Esophagus squamous epithelium (tissue), 5 donors: ENCODE data around the gene HNRNPH1. TPM values are rescaled to one million over a fixed set of nuclear protein-coding genes. Genes with fewer than 3 reads are reported as not detected.
A peak's percentile ranks its signal among the peaks of the same experiment; 100 is the strongest.

Experiments used
- DNase-seq: peaks from one replicate; lab custom pipeline; 2025; lab: John Stamatoyannopoulos, UW
- H3K27ac ChIP-seq, 4 donors: fragments of 200-600 bp; sonication (generic); one replicate each; pipeline ENCODE4 v1.5.1; 2016 to 2019; ENCODE audit warnings: mild to moderate bottlenecking in 1 of 4
- H3K27me3 ChIP-seq, 4 donors: fragments of 200-600 bp; sonication (generic); 1 replicate in 3 of 4; 2 replicates in 1 of 4; pipeline versions ENCODE4 v1.5.1 to v1.6.0; 2017 to 2021; ENCODE audit warnings: antibody characterized with exemption in 1 of 4
- H3K36me3 ChIP-seq, 3 donors: fragments of 200-600 bp; sonication (generic); one replicate each; pipeline ENCODE4 v1.5.1; 2016 to 2019
- H3K4me1 ChIP-seq, 3 donors: fragments of 200-600 bp; sonication (generic); one replicate each; pipeline ENCODE4 v1.5.1; 2017 to 2019
- H3K4me3 ChIP-seq, 4 donors: fragments of 200-600 bp; sonication (generic); 1 replicate in 3 of 4; 2 replicates in 1 of 4; pipeline ENCODE4 v1.5.1; 2016 to 2019; ENCODE audit warnings: mild to moderate bottlenecking in 2 of 4, moderate library complexity in 1 of 4
- H3K9me3 ChIP-seq, 3 donors: fragments of 200-600 bp; sonication (generic); one replicate each; pipeline ENCODE4 v1.5.1; 2016 to 2019
- CTCF ChIP-seq, 6 experiments: fragments of 450-650 bp in 4 of 6; fragments of 200-600 bp in 2 of 6; sonication (generic) in 2 of 6; IDR thresholded peaks; one replicate each; pipeline ENCODE4 v1.5.1; 2016 to 2019; ENCODE audit warnings: antibody characterized with exemption in 6 of 6, mild to moderate bottlenecking in 4 of 6, moderate library complexity in 4 of 6
- POLR2A ChIP-seq, 4 donors: fragments of 450-650 bp; IDR thresholded peaks; one replicate each; pipeline ENCODE4 v1.6.1; 2017; ENCODE audit warnings: antibody characterized with exemption in 4 of 4, mild to moderate bottlenecking in 4 of 4, moderate library complexity in 3 of 4
- WGBS, 2 donors: methylation state at CpG; one replicate each; pipeline ENCODE4 v1.1.5; 2018; 5-methylcytosine and 5-hydroxymethylcytosine counted together
- intact Hi-C: fragments of 100-400 bp; cut with DNase I; formaldehyde crosslinking; loops from one replicate; pipeline ENCODE4 v1.15.0; 2022
- total RNA-seq, 4 donors: library from RNA; depleted of rRNA; stranded (reverse); fragments of >200 nt; gene quantifications; one replicate each; pipeline ENCODE4 v1.1.0, GENCODE V29; 2016
- donor health status: DM: yes; HTN: yes; CAD: no.

Gene HNRNPH1
- total RNA-seq, 4 donors from 2014 or later = 209 to 645 (median 383) TPM

- Histone ChIP-seq H3K9me3 (no peaks in the 10 kb centered on the region), H3K36me3 (peaks cover 6 to 26% (median 11%) of the 10 kb centered on the region in 3 donors), H3K27me3 (no peaks in the 10 kb centered on the region), H3K27ac (peak overlapping the region; percentile 99 to 100 (median 100)), H3K4me3 (peak overlapping the region in 1 of 4 donors; percentile 99), H3K4me1 (peaks cover 26 to 41% (median 28%) of the 10 kb centered on the region in 3 donors)
- intact Hi-C loops = loop anchor here (5.0 kb wide), 1 partner anchor 73 kb away; the partner anchor contains the start of gene RUFY1
- DNase-seq = no peak
- TF ChIP-seq CTCF (IDR thresholded peaks at IDR 0.05) (no peak), POLR2A (IDR thresholded peaks at IDR 0.05) (no peak)
- WGBS, 2 donors = 81 to 89% methylated on average over 7 to 9 of the region's 9 CpGs
Observed at GRCh38 chr5:179624841-179625271, 1.4 kb upstream of the HNRNPH1 start.

- intact Hi-C loops = loop anchor here (5.0 kb wide), 1 partner anchor 72 kb away; the partner anchor contains the start of gene RUFY1
- peaks cover 9 to 33% (median 11%) of the 10 kb centered on the region in 3 donors for H3K36me3 ChIP-seq
- H3K4me3 ChIP-seq = peak overlapping the region; percentile 84 to 100 (median 98)
- no peaks in the 10 kb centered on the region for H3K27me3 ChIP-seq
- no peak for TF ChIP-seq POLR2A (IDR thresholded peaks at IDR 0.05)
- peak in 1 of 6 experiments; percentile 12 for TF ChIP-seq CTCF (IDR thresholded peaks at IDR 0.05)
- H3K4me1 ChIP-seq = peaks cover 26 to 48% (median 33%) of the 10 kb centered on the region in 3 donors
- 10% methylated on average over 4 to 6 of the region's 68 CpGs for WGBS, 2 donors
- no peaks in the 10 kb centered on the region for H3K9me3 ChIP-seq
- no peak for DNase-seq
- H3K27ac ChIP-seq = peak overlapping the region; percentile 99 to 100 (median 100)
Observed at GRCh38 chr5:179623906-179624741, 653 bp upstream of the HNRNPH1 start.

- no peaks in the 10 kb centered on the region for H3K9me3 ChIP-seq
- peaks cover 21 to 58% (median 25%) of the 10 kb centered on the region in 3 donors for H3K36me3 ChIP-seq
- peak overlapping the region; percentile 84 to 100 (median 98) for H3K4me3 ChIP-seq
- H3K4me1 ChIP-seq = peaks cover 26 to 73% (median 53%) of the 10 kb centered on the region in 3 donors
- no peak for DNase-seq
- peak overlapping the region in 3 of 4 donors; percentile 67 to 100 (median 100) for H3K27ac ChIP-seq
- no peaks in the 10 kb centered on the region for H3K27me3 ChIP-seq
- 5 to 10% methylated on average over 11 of the region's 11 CpGs for WGBS, 2 donors
- intact Hi-C loops = loop anchor here (5.0 kb wide), 1 partner anchor 69 kb away; the partner anchor contains the start of gene RUFY1
- TF ChIP-seq POLR2A (IDR thresholded peaks at IDR 0.05) (no peak), CTCF (IDR thresholded peaks at IDR 0.05) (no peak)
Observed at GRCh38 chr5:179621551-179622214, 1.8 kb downstream of the HNRNPH1 start.

GRCh38 chr5:179620703-179621350, 2.6 kb downstream of the HNRNPH1 start:
- peak overlapping the region; percentile 6 to 100 (median 98) for H3K4me3 ChIP-seq
- intact Hi-C loops = loop anchor here (5.0 kb wide), 1 partner anchor 69 kb away; the partner anchor contains the start of gene RUFY1
- TF ChIP-seq POLR2A (IDR thresholded peaks at IDR 0.05) = no peak
- no peak for TF ChIP-seq CTCF (IDR thresholded peaks at IDR 0.05)
- H3K27me3 ChIP-seq = no peaks in the 10 kb centered on the region
- no peaks in the 10 kb centered on the region for H3K9me3 ChIP-seq
- DNase-seq = no peak
- H3K4me1 ChIP-seq = peaks cover 26 to 81% (median 62%) of the 10 kb centered on the region in 3 donors
- peaks cover 28 to 66% (median 31%) of the 10 kb centered on the region in 3 donors for H3K36me3 ChIP-seq
- peak overlapping the region in 3 of 4 donors; percentile 39 to 100 (median 100) for H3K27ac ChIP-seq
- WGBS, 2 donors = 6% methylated on average over 5 of the region's 5 CpGs
